ENCODE results near the gene MSRB1. TPM values are rescaled to one million over a fixed set of nuclear protein-coding genes. Genes with fewer than 3 reads are reported as not detected.

The MSRB1 gene
- total and polyA plus RNA-seq, 2 of the 13 experiments (the other 11 are each of a cell fraction or from before 2014, with no cell fraction given), result 32.1 to 75.4 TPM

- TF ChIP-seq ATF6 (CRISPR knock-in tag; conservative IDR thresholded peaks at IDR 0.05) (peak; percentile 66; the same call in 1 of the 2 replicates), MXD4 (CRISPR knock-in tag; IDR thresholded peaks at IDR 0.05) (peak; percentile 75; the same call in 1 of the 2 replicates), SOX6 (IDR thresholded peaks at IDR 0.05) (no peak), SOX6 (CRISPR knock-in tag; IDR thresholded peaks at IDR 0.05) (no peak), YEATS2 (CRISPR knock-in tag; IDR thresholded peaks at IDR 0.05; ENCODE audit: borderline replicate concordance) (no peak), ZBTB26 (CRISPR knock-in tag; IDR thresholded peaks at IDR 0.05; ENCODE audit: borderline replicate concordance) (no peak), ZNF704 (CRISPR knock-in tag; IDR thresholded peaks at IDR 0.05; ENCODE audit: borderline replicate concordance) (peak; percentile 76), KDM4B (CRISPR knock-in tag; IDR thresholded peaks at IDR 0.05) (no peak), PRMT3 (CRISPR knock-in tag; IDR thresholded peaks at IDR 0.05; ENCODE audit: borderline replicate concordance, low read depth) (no peak), ZNF280D (CRISPR knock-in tag; IDR thresholded peaks at IDR 0.05) (no peak), ZNF660 (CRISPR knock-in tag; IDR thresholded peaks at IDR 0.05; ENCODE audit: borderline replicate concordance, low read depth) (no peak), TRIM22 (IDR thresholded peaks at IDR 0.05) (no peak), MLLT10 (CRISPR knock-in tag; IDR thresholded peaks at IDR 0.05) (no peak), POLR2AphosphoS5 (IDR thresholded peaks at IDR 0.05; ENCODE audit: low read depth, low read length) (peak; percentile 33; the same call in 1 of the 2 replicates), ARNTL (CRISPR knock-in tag; IDR thresholded peaks at IDR 0.05) (peak; percentile 66; the same call in 1 of the 2 replicates), MEIS2 (CRISPR knock-in tag; IDR thresholded peaks at IDR 0.05) (no peak; the same call in 1 of the 2 replicates), ZNF501 (CRISPR knock-in tag; IDR thresholded peaks at IDR 0.05) (no peak), ZBTB42 (CRISPR knock-in tag; IDR thresholded peaks at IDR 0.05) (no peak), NR2F2 (IDR thresholded peaks at IDR 0.05; ENCODE audit: borderline replicate concordance, low read depth) (no peak), TGIF2 (CRISPR knock-in tag; IDR thresholded peaks at IDR 0.05) (no peak), ZNF563 (CRISPR knock-in tag; IDR thresholded peaks at IDR 0.05) (peak; percentile 80), ZNF24 (IDR thresholded peaks at IDR 0.05) (no peak)
These were observed 13.2 kb downstream of the MSRB1 start (continued) for GRCh38 chr16:1929578-1930337.

All from HepG2 (cell line).